ENCODE results near the gene PHOSPHO1.
A peak's percentile ranks its signal among the peaks of the same experiment; 100 is the strongest.
"Not testable (repeated sequence)": the region's sequence is repeated elsewhere in the genome, so short reads cannot be mapped to it uniquely, and the experiment has no call there.

Gene PHOSPHO1

DNA sequence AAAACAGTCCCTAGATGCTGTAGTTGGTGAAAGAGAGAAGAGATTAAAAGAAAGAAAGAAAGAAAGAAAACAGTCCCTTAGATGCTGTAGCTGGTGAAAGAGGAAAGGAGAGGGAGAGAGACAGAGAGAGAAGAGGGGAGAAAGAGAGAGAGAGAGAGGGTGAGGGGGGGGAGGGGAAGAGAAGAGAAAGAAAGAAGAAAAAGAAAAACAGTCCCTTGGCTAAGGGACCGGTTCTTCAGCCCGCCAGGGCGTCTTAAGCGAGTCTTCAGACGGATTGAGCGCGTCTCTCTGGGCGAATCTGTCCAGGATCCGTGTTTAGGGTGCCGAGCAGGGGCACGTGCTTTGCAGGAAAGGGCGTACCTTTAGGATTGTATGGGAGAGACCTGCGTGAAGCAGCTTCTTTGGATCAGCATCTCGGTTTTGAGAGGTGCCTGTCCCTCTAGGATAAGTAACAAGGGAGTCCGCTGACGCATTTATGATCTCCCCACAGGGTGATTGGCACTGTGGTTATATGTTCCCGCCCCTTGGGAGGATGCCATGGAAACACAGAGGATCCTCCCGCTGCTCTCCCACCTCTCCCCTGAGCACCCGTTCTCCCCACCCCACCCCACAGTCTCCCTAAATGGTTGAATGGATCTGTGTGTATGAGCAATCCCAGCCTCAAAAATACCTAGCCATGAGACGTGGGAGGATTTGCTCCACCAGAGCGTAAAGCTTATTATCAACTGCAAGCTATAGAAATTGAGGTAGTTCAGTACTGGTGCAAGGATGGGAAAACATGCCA is 36.9 kb downstream of the PHOSPHO1 start:
- DNase-seq (ENCODE audit: low spot score): peak; percentile 42

DNA sequence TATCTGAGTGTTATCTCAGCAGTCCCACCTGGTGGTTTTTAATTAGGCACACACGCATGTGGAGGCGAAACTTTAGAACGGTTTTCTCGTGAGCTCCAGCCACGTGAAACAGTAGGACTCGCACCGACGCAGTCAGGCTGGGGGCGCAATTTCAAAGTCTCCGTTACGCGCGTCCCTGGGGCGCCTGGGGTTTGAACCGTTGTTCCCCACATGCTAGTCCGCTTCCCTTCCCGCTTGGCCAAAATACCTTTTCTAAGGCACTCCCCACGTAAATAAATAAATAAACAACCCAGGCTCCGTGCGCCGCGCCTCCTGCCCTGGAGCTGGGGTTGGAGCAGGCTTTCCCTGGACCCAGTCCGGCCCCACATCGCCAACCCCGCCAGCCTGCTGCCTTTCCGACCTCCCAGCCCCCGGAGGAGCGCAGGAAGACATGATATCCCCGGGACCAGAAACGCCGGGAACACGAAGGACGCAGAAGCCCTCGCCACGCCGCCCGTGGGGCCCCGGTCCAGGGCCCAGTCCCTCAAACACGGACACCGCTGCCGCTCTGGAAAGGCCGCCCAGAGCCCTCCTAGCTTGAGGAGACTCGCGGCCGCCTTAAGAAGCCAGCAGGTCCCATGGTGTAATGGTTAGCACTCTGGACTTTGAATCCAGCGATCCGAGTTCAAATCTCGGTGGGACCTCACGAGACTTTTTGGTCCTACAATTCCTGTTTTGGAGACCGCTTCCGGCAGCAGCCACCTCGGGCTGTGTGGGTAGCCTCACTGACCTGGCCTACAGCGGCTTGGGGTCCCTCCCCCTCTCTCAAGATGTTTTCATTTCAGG is 38.5 kb downstream of the PHOSPHO1 start:
- peak; percentile 85 for DNase-seq (ENCODE audit: low spot score)

DNA sequence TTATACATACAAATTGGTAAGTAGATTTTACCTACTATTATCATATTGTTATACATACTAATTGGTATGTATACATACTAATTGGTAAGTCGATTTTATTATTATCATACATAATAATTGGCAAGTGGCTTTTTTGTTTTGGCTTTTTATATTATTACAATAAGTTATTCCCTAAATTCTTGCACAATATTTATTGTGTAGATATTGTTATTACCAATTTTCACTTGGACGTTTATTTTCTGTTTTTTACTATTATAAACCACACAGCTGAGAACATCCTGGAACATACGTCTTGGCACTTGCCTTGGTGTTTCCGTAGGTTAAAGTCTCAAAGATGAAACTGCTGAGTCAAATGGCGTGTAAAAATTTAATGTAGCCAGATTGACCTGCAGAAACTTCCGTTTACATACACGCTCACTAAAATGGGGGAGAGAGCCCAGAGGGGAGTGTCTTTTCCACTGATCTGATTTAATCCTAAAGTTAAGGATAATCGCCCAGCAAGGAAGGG is 39.1 kb downstream of the PHOSPHO1 start:
- DNase-seq (ENCODE audit: low spot score): no peak

DNA sequence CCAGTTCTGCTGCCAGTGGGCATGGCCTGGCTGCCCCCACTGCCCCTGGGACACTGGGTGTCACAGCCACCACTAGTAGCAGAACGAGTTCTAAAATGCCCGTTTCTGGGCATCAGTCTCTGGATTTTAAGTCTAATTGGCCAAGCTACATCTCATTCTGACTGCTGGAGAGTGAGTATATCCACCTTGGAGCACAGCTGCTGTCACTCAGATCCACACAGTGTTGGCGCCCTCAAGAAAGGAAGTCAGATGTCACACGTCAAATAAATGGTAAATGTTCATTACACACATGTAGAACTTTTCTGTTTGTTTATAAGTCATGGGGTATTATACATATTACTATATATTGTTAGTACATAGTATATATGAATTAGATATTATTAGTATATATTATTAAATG is 39.7 kb downstream of the PHOSPHO1 start:
- no peak for DNase-seq (ENCODE audit: low spot score)

DNA sequence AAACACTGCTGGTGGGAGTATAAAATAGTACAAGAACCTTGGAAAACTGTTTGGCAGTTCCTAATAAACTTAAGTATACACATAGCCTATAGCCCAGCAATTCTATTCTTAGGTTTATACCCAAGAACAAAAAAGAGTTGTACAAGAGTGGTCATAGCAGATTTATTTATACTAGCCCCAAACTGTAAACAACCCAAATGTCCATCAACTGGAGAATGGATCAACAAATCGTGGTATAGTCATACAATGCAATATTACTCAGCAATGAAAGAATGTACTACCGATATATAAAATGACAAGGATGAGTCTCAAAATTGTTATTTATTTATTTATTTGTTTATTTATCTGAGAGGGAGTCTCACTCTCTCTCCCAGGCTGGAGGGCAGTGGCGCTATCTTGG is 43.3 kb downstream of the PHOSPHO1 start:
- DNase-seq (ENCODE audit: low spot score): no peak

DNA sequence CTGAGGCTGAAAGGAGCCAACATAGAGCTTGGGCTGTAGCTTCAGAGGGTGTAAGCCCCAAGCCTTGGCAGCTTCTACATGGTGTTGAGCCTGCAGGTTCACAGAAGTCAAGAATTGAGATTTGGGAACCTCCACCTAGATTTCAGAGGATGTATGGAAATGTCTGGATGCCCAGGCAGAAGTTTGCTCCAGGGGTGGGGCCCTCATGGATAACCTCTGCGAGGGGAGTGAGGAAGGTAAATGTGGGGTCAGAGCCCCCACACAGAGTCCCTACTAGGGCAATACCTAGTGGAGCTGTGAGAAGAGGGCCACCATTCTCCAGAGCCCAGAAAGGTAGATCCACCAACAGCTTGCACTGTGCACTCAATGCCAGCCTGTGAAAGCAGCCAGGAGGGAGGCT is 45.2 kb downstream of the PHOSPHO1 start:
- DNase-seq (ENCODE audit: low spot score): not testable (repeated sequence)

DNA sequence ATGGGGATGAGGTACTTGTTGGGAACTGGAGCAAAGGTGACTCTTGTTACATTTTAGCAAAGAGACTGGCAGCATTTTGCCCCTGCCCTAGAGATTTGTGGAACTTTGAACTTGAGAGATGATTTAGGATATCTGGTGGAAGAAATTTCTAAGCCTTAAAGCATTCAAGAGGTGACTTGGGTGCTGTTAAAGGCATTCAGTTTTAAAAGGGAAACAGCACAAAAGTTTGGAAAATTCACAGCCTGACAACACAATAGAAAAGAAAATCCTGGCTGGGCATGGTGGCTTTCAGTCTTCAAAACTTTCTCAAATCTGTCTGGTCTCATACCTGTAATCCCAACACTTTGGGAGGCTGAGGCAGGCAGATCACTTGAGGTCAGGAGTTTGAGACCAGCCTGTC is 46.1 kb downstream of the PHOSPHO1 start:
- DNase-seq (ENCODE audit: low spot score): not testable (repeated sequence)

DNA sequence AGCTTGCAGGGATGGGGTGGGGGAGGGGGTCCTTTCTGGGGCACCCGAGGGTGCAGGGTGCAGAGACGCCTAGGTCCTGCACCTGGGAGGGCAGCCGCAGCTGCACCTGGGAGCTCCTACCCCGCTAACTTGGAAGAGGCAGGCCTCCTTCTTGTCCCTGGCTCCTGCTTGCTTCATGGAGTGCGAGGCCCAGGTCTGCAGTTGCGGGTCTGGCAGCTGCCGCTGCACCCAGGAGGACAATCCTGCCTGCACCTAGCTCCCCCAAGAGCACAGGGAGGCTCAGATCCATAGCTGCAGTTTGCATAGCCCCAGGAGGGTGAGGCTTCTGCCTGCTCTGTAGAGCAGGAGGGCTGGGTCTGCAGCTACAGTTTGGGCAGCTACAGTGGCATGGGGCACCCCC is 46.8 kb downstream of the PHOSPHO1 start:
- no peak for DNase-seq (ENCODE audit: low spot score)

DNA sequence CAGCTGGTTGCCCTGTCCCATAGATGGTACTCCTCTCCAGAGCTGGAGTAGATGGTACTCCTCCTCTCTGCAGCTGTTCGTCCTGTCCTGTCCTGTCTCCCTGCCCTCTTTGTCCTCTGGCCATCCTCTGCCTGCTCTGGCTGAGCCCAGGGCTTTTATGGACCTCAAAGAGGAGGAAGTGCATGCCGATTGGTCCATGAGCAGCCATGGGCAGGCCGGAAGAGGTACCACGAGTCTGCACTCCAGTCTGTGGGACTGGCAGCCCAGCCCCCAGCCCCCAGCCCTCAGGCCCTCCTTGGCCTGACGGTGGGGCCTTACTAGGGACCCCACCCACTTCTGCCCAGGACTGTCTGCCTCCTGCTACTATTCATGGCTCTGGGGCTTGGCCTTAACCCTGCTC is 47.2 kb downstream of the PHOSPHO1 start:
- DNase-seq (ENCODE audit: low spot score): no peak

DNA sequence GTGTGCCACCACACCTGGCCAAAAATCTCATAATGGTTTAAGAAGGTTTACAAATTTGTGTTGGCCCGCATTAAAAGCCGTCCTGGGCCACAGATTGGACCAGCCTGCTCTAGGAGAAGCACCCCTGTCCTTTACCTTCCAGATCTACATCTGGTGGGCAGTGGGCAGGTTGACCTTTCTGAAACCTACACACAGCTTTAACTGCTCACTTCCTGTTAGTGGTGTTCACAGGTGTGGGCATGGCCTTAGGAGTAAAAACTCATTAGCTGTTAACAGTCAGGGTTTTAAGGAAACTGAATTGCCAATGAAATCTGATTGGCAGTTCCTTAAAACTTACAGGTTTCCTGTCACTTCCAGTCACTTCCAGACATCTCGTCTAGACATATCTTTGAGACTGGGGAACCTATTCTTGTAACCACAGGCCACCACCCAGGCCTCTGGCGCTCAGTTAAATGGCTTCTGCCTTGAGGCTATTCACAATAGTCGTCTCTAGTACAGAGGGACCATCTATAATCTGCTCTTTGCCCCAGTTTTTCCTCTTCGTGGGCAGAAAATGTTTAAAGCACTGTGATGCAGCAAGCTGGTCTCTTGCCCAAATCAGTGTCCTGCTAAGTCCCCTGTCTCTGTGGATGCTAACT is 49.5 kb downstream of the PHOSPHO1 start:
- no peak for DNase-seq (ENCODE audit: low spot score)

DNA sequence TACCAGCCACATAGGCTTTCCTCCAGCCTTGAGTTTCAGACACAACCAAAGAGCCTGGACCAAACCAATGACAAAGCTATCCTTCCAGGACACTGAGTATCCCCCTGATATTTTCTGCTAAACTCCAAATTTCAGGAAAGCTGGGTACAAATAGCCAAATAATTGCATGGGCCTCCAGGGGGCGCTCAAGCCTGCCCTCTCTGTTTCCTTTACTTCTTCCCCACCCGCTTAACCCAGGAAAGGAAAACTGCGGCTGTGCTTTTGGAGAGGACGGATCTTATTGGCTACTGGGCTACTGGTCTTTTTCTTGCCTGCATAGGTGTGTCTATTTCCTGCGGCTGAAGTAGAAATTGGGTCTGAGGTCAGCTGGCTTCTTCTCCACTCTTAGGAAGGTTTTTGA is 50.3 kb downstream of the PHOSPHO1 start:
- DNase-seq (ENCODE audit: low spot score): peak; percentile 69

DNA sequence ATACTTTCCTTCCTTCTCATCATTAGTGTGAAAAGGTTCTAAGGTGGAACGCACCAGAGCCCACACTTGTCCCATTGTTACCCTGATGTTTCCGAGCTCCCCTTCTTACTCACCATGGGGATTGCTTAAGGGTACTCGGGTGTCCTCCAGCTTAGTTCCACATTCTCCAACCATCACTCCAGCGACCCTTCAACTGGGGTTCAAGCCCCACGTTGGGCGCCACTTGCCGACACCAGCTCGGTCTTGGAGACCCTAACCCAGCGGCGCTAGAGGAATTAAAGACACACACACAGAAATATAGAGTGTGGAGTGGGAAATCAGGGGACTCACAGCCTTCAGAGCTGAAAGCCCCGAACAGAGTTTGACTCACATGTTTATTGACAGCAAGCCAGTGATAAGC is 54.6 kb downstream of the PHOSPHO1 start:
- DNase-seq (ENCODE audit: low spot score): not testable (repeated sequence)
